B cell (primary cell): Measurements from ENCODE around the gene ISLR. TPM values are rescaled to one million over a fixed set of nuclear protein-coding genes. Genes with fewer than 3 reads are reported as not detected.
"Not testable (repeated sequence)": the region's sequence is repeated elsewhere in the genome, so short reads cannot be mapped to it uniquely, and the experiment has no call there.

ENCODE experiments used
- ATAC-seq: fragments of 200-7000 bp; cut with Tn5 transposase; one replicate; pipeline ENCODE4 v1.10.0; 2021; ENCODE audit warnings: low read depth, mild to moderate bottlenecking, moderate number of reproducible peaks, moderate library complexity
- CTCF ChIA-PET: fragments of 350-600 bp; sonication (Branson Sonifier 250); formaldehyde crosslinking; loops from one replicate; lab custom pipeline; 2021; ENCODE audit warnings: antibody characterized with exemption, inconsistent platforms; lab: Charles Lee
- POLR2A ChIA-PET: fragments of 350-600 bp; sonication (Branson Sonifier 250); formaldehyde crosslinking; loops from one replicate; lab custom pipeline; 2021; ENCODE audit warnings: antibody characterized with exemption; lab: Charles Lee
- DNase-seq: peaks from one replicate; pipeline ENCODE4 v3.0.0; 2013
- H2AFZ ChIP-seq: 2 replicates; pipeline ENCODE4 v1.6.1; 2012; ENCODE audit warnings: mild to moderate bottlenecking, low read depth, low read length; ENCODE audit not compliant: insufficient read depth, poor library complexity, severe bottlenecking
- H3K27ac ChIP-seq, 2 donors: 1 replicate in 1 of 2; 2 replicates in 1 of 2; pipeline ENCODE4 v1.5.1; 2012 to 2013; ENCODE audit warnings: low read length in 2 of 2, mild to moderate bottlenecking in 2 of 2, moderate library complexity in 1 of 2
- H3K27me3 ChIP-seq, 4 experiments: fragments of 200-600 bp in 1 of 4; sonication (generic) in 1 of 4; replicated peaks in 1 of 4; 1 replicate in 2 of 4; 2 replicates in 2 of 4; pipeline versions ENCODE4 v1.6.1 to v1.7.0; 2013 to 2016; ENCODE audit warnings: low read length in 3 of 4, mild to moderate bottlenecking in 2 of 4, mixed read lengths in 1 of 4, moderate library complexity in 1 of 4; ENCODE audit not compliant: insufficient read depth in 4 of 4, control insufficient read depth in 3 of 4; ENCODE audit errors: control extremely low read depth in 1 of 4
- H3K36me3 ChIP-seq, 2 experiments: replicated peaks in 1 of 2; 1 replicate in 1 of 2; 2 replicates in 1 of 2; pipeline versions ENCODE4 v1.6.1 to v1.7.1; 2013; ENCODE audit warnings: low read length in 1 of 2; ENCODE audit not compliant: insufficient read depth in 2 of 2, control insufficient read depth in 1 of 2; ENCODE audit errors: control extremely low read depth in 1 of 2, extremely low read depth in 1 of 2
- H3K4me1 ChIP-seq, 2 donors: fragments of 200-600 bp in 1 of 2; sonication (generic) in 1 of 2; 1 replicate in 1 of 2; 2 replicates in 1 of 2; pipeline versions ENCODE4 v1.5.1 to v1.6.1; 2013 to 2017; ENCODE audit warnings: low read length in 2 of 2; ENCODE audit not compliant: control insufficient read depth in 2 of 2, insufficient read depth in 2 of 2
- H3K4me2 ChIP-seq: replicated peaks from 2 replicates; pipeline ENCODE3; 2012; ENCODE audit warnings: mild to moderate bottlenecking, low read depth, low read length; ENCODE audit not compliant: poor library complexity, severe bottlenecking
- H3K4me3 ChIP-seq, 5 experiments: fragments of 200-600 bp in 1 of 5; sonication (generic) in 1 of 5; 1 replicate in 3 of 5; 2 replicates in 2 of 5; pipeline versions ENCODE4 v1.5.1 to v1.7.0; 2011 to 2016; ENCODE audit warnings: low read length in 4 of 5, mild to moderate bottlenecking in 4 of 5, low read depth in 2 of 5, control low read depth in 1 of 5, moderate library complexity in 1 of 5; ENCODE audit not compliant: insufficient read depth in 1 of 5; ENCODE audit errors: control extremely low read depth in 1 of 5, extremely low read depth in 1 of 5
- H3K79me2 ChIP-seq: fragments of 200-600 bp; sonication (generic); one replicate; pipeline ENCODE4 v1.6.0; 2016; ENCODE audit warnings: low read length; ENCODE audit not compliant: control insufficient read depth, insufficient read depth
- H3K9ac ChIP-seq: fragments of 200-600 bp; sonication (generic); 2 replicates; pipeline ENCODE4 v1.6.1; 2017; ENCODE audit warnings: mild to moderate bottlenecking, low read length, moderate library complexity
- H3K9me3 ChIP-seq, 3 donors: one replicate each; pipeline versions ENCODE4 v1.6.1 to v1.7.1; 2013; ENCODE audit warnings: low read length in 2 of 3; ENCODE audit not compliant: control insufficient read depth in 2 of 3, insufficient read depth in 1 of 3; ENCODE audit errors: control extremely low read depth in 1 of 3
- H4K20me1 ChIP-seq: 2 replicates; pipeline ENCODE4 v1.6.0; 2012; ENCODE audit warnings: mild to moderate bottlenecking, low read length; ENCODE audit not compliant: insufficient read depth, control insufficient read depth, poor library complexity, severe bottlenecking
- H3K27ac Mint-ChIP-seq: one replicate; pipeline ENCODE4 v1.8.0; 2021; ENCODE audit warnings: mixed read lengths
- H3K27me3 Mint-ChIP-seq: one replicate; pipeline ENCODE4 v1.8.0; 2021; ENCODE audit warnings: mixed read lengths
- H3K4me1 Mint-ChIP-seq: one replicate; pipeline ENCODE4 v1.8.0; 2021; ENCODE audit warnings: mixed read lengths
- H3K4me3 Mint-ChIP-seq: one replicate; pipeline ENCODE4 v1.8.0; 2021; ENCODE audit warnings: mixed read lengths
- H3K9me3 Mint-ChIP-seq: one replicate; pipeline ENCODE4 v1.8.0; 2022; ENCODE audit warnings: mixed read lengths; ENCODE audit not compliant: insufficient read depth
- EZH2 ChIP-seq: IDR thresholded peaks from 2 replicates; pipeline ENCODE4 v1.6.1; 2012; ENCODE audit warnings: borderline replicate concordance, low read depth, mild to moderate bottlenecking, moderate library complexity, low read length; ENCODE audit not compliant: insufficient read depth, poor library complexity, severe bottlenecking
- WGBS: methylation state at CpG from one replicate; pipeline ENCODE4 v1.1.5; 2013; ENCODE audit warnings: missing lambda C conversion rate; ENCODE audit not compliant: insufficient coverage; 5-methylcytosine and 5-hydroxymethylcytosine counted together
- intact Hi-C: fragments of 100-400 bp; cut with micrococcal nuclease; formaldehyde crosslinking; loops from one replicate; pipeline ENCODE4 v1.10.0; 2022
- polyA plus RNA-seq: library from polyadenylated mRNA; depleted of rRNA; stranded (reverse); fragments of >200 nt; gene quantifications from 2 replicates; pipeline ENCODE4 v1.2.3, GENCODE V29; 2012
- total RNA-seq, 2 donors: library from RNA; stranded (reverse); fragments of 120-200 nt in 1 of 2; gene quantifications; 1 replicate in 1 of 2; 2 replicates in 1 of 2; pipeline versions ENCODE4 v1.2.3 to v1.2.4, GENCODE V29; 2013 to 2022
- TF ChIP-seq, protein P1 (sequence below): fragments of 200-600 bp; IDR thresholded peaks from one replicate; pipeline ENCODE4 v1.8.0; 2022; ENCODE audit warnings: antibody characterized with exemption, mild to moderate bottlenecking

Gene ISLR
- total and polyA plus RNA-seq, 2 donors (not counting 1 experiment from before 2014, with no cell fraction given): not detected

DNA sequence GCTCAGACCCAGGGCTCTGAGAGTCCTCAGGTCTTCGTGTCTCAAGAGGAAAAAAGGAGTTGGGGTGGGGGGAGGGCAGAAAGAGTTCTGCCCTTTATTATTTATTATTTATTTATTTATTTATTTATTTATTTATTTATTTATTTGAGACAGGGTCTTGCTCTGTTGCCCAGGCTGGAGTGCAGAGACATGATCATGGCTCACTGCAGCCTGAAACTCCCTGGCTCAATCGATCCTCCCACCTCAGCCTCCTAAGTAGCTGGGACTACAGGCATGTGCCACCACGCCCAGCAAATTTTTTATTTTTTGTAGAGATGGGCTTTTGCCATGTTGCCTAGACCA is 11.3 kb upstream of the ISLR start:
- H3K9ac ChIP-seq, H3K9me3 Mint-ChIP-seq, CTCF ChIA-PET, H3K4me1 Mint-ChIP-seq, H3K4me1 ChIP-seq, POLR2A ChIA-PET, H3K4me3 ChIP-seq, intact Hi-C loops, H3K9me3 ChIP-seq, ATAC-seq, H3K36me3 ChIP-seq, H2AFZ ChIP-seq, H3K4me2 ChIP-seq, H3K27ac Mint-ChIP-seq, H3K27ac ChIP-seq, H3K79me2 ChIP-seq, H4K20me1 ChIP-seq, DNase-seq, H3K4me3 Mint-ChIP-seq: not testable (repeated sequence)
- WGBS: 100% methylated on average over 1 of the region's 3 CpGs
- H3K27me3 ChIP-seq: peaks cover 0 to 18% (median 4%) of the 10 kb centered on the region in 4 experiments
- H3K27me3 Mint-ChIP-seq: peaks cover 33% of the 10 kb centered on the region

DNA sequence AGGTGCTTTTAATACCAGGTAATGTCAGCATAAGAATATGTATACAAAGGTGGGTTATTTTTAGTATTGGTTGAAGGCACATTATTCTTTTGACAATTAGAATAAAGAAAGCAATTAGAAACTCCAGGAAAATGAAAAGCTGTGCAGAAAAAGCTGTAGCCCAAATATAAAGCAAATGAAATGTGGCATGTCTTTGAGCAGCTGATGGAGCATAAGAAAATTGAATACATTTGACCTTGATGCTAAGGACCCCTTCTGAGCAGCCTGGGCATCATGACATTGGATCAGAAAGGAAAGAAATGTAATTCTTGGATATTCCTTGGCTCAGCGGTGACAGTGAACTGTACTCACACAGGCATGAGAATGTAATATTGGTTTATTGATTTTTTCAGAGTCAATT is 8.0 kb upstream of the ISLR start:
- no peak for TF ChIP-seq EZH2
- TF ChIP-seq, protein P1, sequence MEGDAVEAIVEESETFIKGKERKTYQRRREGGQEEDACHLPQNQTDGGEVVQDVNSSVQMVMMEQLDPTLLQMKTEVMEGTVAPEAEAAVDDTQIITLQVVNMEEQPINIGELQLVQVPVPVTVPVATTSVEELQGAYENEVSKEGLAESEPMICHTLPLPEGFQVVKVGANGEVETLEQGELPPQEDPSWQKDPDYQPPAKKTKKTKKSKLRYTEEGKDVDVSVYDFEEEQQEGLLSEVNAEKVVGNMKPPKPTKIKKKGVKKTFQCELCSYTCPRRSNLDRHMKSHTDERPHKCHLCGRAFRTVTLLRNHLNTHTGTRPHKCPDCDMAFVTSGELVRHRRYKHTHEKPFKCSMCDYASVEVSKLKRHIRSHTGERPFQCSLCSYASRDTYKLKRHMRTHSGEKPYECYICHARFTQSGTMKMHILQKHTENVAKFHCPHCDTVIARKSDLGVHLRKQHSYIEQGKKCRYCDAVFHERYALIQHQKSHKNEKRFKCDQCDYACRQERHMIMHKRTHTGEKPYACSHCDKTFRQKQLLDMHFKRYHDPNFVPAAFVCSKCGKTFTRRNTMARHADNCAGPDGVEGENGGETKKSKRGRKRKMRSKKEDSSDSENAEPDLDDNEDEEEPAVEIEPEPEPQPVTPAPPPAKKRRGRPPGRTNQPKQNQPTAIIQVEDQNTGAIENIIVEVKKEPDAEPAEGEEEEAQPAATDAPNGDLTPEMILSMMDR: no peak

More for the DNA sequence above, 8.0 kb upstream of the ISLR start:
- no CpG with 5 or more reads among the region's 1 CpG for WGBS
- H3K4me2 ChIP-seq: no peak overlapping the region
- no peaks in the 10 kb centered on the region for H4K20me1 ChIP-seq
- Mint-ChIP-seq H3K4me3 (no peak overlapping the region), H3K27ac (no peak overlapping the region), H3K27me3 (peaks cover 30% of the 10 kb centered on the region), H3K4me1 (no peaks in the 10 kb centered on the region), H3K9me3 (peaks cover 2% of the 10 kb centered on the region)
- peaks cover 0 to 6% (median 0%) of the 10 kb centered on the region in 3 donors for H3K9me3 ChIP-seq
- H3K9ac ChIP-seq: no peak overlapping the region
- H2AFZ ChIP-seq: no peak overlapping the region
- H3K36me3 ChIP-seq: no peaks in the 10 kb centered on the region
- no peaks in the 10 kb centered on the region for H3K79me2 ChIP-seq
- no peak overlapping the region for H3K27ac ChIP-seq
- intact Hi-C loops: no loop called here
- H3K4me1 ChIP-seq: no peaks in the 10 kb centered on the region
- H3K4me3 ChIP-seq: no peak overlapping the region
- CTCF ChIA-PET: interaction anchor here (1.1 kb wide), 1 partner anchor 157 kb away, joined by 4 read pairs; no protein-coding TSS in a partner anchor
- ATAC-seq: no peak
- POLR2A ChIA-PET: no interaction called here
- peaks cover 0 to 15% (median 4%) of the 10 kb centered on the region in 4 experiments for H3K27me3 ChIP-seq
- DNase-seq: no peak
